ENCODE measurements around the gene EPS15.

- TF ChIP-seq, protein P1, sequence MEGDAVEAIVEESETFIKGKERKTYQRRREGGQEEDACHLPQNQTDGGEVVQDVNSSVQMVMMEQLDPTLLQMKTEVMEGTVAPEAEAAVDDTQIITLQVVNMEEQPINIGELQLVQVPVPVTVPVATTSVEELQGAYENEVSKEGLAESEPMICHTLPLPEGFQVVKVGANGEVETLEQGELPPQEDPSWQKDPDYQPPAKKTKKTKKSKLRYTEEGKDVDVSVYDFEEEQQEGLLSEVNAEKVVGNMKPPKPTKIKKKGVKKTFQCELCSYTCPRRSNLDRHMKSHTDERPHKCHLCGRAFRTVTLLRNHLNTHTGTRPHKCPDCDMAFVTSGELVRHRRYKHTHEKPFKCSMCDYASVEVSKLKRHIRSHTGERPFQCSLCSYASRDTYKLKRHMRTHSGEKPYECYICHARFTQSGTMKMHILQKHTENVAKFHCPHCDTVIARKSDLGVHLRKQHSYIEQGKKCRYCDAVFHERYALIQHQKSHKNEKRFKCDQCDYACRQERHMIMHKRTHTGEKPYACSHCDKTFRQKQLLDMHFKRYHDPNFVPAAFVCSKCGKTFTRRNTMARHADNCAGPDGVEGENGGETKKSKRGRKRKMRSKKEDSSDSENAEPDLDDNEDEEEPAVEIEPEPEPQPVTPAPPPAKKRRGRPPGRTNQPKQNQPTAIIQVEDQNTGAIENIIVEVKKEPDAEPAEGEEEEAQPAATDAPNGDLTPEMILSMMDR (IDR thresholded peaks at IDR 0.05): no peak
- no peak for TF ChIP-seq POLR2A (IDR thresholded peaks at IDR 0.05)
These were observed 49.5 kb downstream of the EPS15 start for GRCh38 chr1:51469518-51469917.
